ENCODE data around the gene MRC1. TPM values are rescaled to one million over a fixed set of nuclear protein-coding genes. Genes with fewer than 3 reads are reported as not detected.

The MRC1 gene
- total and polyA plus RNA-seq, 2 donors from 2014 or later, result 3.4 to 67.8 TPM

- H3K36me3 ChIP-seq (ENCODE audit: control insufficient read depth in 2 of 3, insufficient read depth in 3 of 3, low read length in 3 of 3), result no peaks in the 10 kb centered on the region
- FAIRE-seq (no peak), DNase-seq (peak in 1 of 5 donors; percentile 4)
- intact Hi-C loops (cut with DNase I), result no loop called here
- H3K9me3 ChIP-seq (ENCODE audit: control insufficient read depth in 2 of 3, insufficient read depth in 1 of 3, low read length in 3 of 3), result no peaks in the 10 kb centered on the region
- H3K27ac ChIP-seq (ENCODE audit: low read depth in 2 of 2, low read length in 2 of 2), result no peak overlapping the region
- no peak overlapping the region for H3K4me3 ChIP-seq (ENCODE audit: low read length in 3 of 3)
- no peaks in the 10 kb centered on the region for H3K4me1 ChIP-seq (ENCODE audit: control insufficient read depth in 2 of 3, insufficient read depth in 2 of 3, low read depth in 1 of 3, low read length in 3 of 3)
- no peak overlapping the region for H3K9ac ChIP-seq (ENCODE audit: low read length in 3 of 3)
- TF ChIP-seq, protein P1, sequence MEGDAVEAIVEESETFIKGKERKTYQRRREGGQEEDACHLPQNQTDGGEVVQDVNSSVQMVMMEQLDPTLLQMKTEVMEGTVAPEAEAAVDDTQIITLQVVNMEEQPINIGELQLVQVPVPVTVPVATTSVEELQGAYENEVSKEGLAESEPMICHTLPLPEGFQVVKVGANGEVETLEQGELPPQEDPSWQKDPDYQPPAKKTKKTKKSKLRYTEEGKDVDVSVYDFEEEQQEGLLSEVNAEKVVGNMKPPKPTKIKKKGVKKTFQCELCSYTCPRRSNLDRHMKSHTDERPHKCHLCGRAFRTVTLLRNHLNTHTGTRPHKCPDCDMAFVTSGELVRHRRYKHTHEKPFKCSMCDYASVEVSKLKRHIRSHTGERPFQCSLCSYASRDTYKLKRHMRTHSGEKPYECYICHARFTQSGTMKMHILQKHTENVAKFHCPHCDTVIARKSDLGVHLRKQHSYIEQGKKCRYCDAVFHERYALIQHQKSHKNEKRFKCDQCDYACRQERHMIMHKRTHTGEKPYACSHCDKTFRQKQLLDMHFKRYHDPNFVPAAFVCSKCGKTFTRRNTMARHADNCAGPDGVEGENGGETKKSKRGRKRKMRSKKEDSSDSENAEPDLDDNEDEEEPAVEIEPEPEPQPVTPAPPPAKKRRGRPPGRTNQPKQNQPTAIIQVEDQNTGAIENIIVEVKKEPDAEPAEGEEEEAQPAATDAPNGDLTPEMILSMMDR (IDR thresholded peaks at IDR 0.05; ENCODE audit: borderline replicate concordance, extremely low read depth, insufficient read depth), result no peak
- no peaks in the 10 kb centered on the region for H3K27me3 ChIP-seq (ENCODE audit: control insufficient read depth, insufficient read depth, low read length)
Measured at GRCh38 chr10:17850501-17850900, 41.4 kb downstream of the MRC1 start.

- H3K9me3 ChIP-seq (ENCODE audit: control insufficient read depth in 2 of 3, insufficient read depth in 1 of 3, low read length in 3 of 3), result no peaks in the 10 kb centered on the region
- H3K9ac ChIP-seq (ENCODE audit: low read length in 3 of 3), result no peak overlapping the region
- no peak overlapping the region for H3K27ac ChIP-seq (ENCODE audit: low read depth in 2 of 2, low read length in 2 of 2)
- no peaks in the 10 kb centered on the region for H3K27me3 ChIP-seq (ENCODE audit: control insufficient read depth, insufficient read depth, low read length)
- no peaks in the 10 kb centered on the region for H3K36me3 ChIP-seq (ENCODE audit: control insufficient read depth in 2 of 3, insufficient read depth in 3 of 3, low read length in 3 of 3)
- TF ChIP-seq, protein P1 (IDR thresholded peaks at IDR 0.05; ENCODE audit: borderline replicate concordance, extremely low read depth, insufficient read depth), result no peak
- intact Hi-C loops (cut with DNase I), result no loop called here
- no peaks in the 10 kb centered on the region for H3K4me1 ChIP-seq (ENCODE audit: control insufficient read depth in 2 of 3, insufficient read depth in 2 of 3, low read depth in 1 of 3, low read length in 3 of 3)
- H3K4me3 ChIP-seq (ENCODE audit: low read length in 3 of 3), result no peak overlapping the region
- FAIRE-seq, result no peak
- peak in 1 of 5 donors; percentile 23 for DNase-seq
Measured at GRCh38 chr10:17851611-17852010, 42.5 kb downstream of the MRC1 start.

DNA sequence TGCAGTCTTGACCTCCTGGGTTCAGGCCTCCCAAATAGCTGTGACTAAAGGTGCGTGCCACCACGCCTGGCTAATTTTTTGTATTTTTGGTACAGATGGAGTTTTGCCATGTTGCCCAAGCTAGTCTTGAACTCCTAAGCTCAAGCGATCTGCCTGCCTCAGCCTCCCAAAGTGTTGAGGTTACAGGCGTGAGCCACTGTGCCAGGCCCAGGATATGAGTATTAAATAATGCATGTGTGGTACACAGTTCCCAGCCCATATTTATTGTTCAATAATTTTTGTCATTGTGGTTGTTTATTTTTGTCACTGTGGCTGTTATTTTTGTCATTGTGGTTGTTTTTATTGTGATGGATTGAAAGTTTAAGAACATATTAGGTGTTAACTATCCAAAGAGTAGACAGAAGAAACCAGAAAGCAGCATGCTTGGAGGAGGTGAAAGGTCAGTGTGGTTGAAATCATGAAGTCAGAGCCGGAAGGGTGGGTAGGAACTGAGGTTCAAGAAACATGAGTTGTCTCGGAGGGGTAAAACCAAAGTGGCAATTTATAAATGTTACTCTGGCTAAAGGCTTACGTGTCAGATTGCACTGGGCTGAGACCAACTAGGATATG lies 45.0 kb downstream of the MRC1 start:
- H3K4me3 ChIP-seq (ENCODE audit: low read length in 3 of 3), result no peak overlapping the region
- no peaks in the 10 kb centered on the region for H3K4me1 ChIP-seq (ENCODE audit: control insufficient read depth in 2 of 3, insufficient read depth in 2 of 3, low read depth in 1 of 3, low read length in 3 of 3)
- intact Hi-C loops (cut with DNase I), result no loop called here
- no peaks in the 10 kb centered on the region for H3K9me3 ChIP-seq (ENCODE audit: control insufficient read depth in 2 of 3, insufficient read depth in 1 of 3, low read length in 3 of 3)
- H3K36me3 ChIP-seq (ENCODE audit: control insufficient read depth in 2 of 3, insufficient read depth in 3 of 3, low read length in 3 of 3), result no peaks in the 10 kb centered on the region
- FAIRE-seq, result no peak
- no peak overlapping the region for H3K27ac ChIP-seq (ENCODE audit: low read depth in 2 of 2, low read length in 2 of 2)
- H3K9ac ChIP-seq (ENCODE audit: low read length in 3 of 3), result no peak overlapping the region
- no peaks in the 10 kb centered on the region for H3K27me3 ChIP-seq (ENCODE audit: control insufficient read depth, insufficient read depth, low read length)
- no peak for DNase-seq
- TF ChIP-seq, protein P1 (IDR thresholded peaks at IDR 0.05; ENCODE audit: borderline replicate concordance, extremely low read depth, insufficient read depth), result no peak

DNA sequence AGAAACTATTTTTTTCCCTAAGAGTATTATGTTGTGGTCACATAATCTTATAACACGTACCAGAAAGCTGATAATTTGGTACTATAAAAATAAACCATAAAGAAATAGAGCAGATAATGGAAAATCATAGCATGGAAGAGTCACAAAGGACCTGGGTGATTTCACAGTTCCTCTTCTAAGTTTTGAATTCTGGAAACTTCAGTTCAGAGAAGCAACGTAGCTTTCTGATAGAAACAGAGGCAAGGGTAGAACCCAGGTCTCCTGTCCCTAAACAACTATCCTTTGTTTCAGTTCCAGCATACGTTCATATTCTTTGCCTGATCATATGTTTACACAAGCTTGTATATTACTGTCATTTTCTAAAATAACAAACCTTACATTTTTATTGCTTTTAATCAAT lies 47.9 kb downstream of the MRC1 start:
- no peak overlapping the region for H3K27ac ChIP-seq (ENCODE audit: low read depth in 2 of 2, low read length in 2 of 2)
- no peak for FAIRE-seq
- no peak overlapping the region for H3K9ac ChIP-seq (ENCODE audit: low read length in 3 of 3)
- TF ChIP-seq, protein P1 (IDR thresholded peaks at IDR 0.05; ENCODE audit: borderline replicate concordance, extremely low read depth, insufficient read depth), result no peak
- H3K4me3 ChIP-seq (ENCODE audit: low read length in 3 of 3), result no peak overlapping the region
- intact Hi-C loops (cut with DNase I), result no loop called here
- H3K4me1 ChIP-seq (ENCODE audit: control insufficient read depth in 2 of 3, insufficient read depth in 2 of 3, low read depth in 1 of 3, low read length in 3 of 3), result no peaks in the 10 kb centered on the region
- DNase-seq, result no peak
- no peaks in the 10 kb centered on the region for H3K9me3 ChIP-seq (ENCODE audit: control insufficient read depth in 2 of 3, insufficient read depth in 1 of 3, low read length in 3 of 3)
- no peaks in the 10 kb centered on the region for H3K27me3 ChIP-seq (ENCODE audit: control insufficient read depth, insufficient read depth, low read length)
- H3K36me3 ChIP-seq (ENCODE audit: control insufficient read depth in 2 of 3, insufficient read depth in 3 of 3, low read length in 3 of 3), result no peaks in the 10 kb centered on the region
